Adipocyte (in vitro differentiated cells): Measurements from ENCODE around the gene NOSTRIN.
A peak's percentile ranks its signal among the peaks of the same experiment; 100 is the strongest.

ENCODE experiments used
- DNase-seq: peaks from one replicate; pipeline ENCODE4 v3.0.0-alpha.2; 2015; ENCODE audit warnings: low read depth
- H3K27me3 ChIP-seq: replicated peaks from 2 replicates; pipeline ENCODE4 v1.7.0; 2013; ENCODE audit warnings: mild to moderate bottlenecking, low read length, moderate library complexity; ENCODE audit not compliant: control insufficient read depth, insufficient read depth
- H3K36me3 ChIP-seq: 2 replicates; pipeline ENCODE4 v1.7.0; 2013; ENCODE audit warnings: low read length, mild to moderate bottlenecking, moderate library complexity; ENCODE audit not compliant: control insufficient read depth, insufficient read depth, severe bottlenecking
- H3K4me1 ChIP-seq: 2 replicates; pipeline ENCODE4 v1.7.0; 2013; ENCODE audit warnings: mild to moderate bottlenecking, low read length, moderate library complexity; ENCODE audit not compliant: control insufficient read depth, insufficient read depth
- H3K4me3 ChIP-seq: 2 replicates; pipeline ENCODE4 v1.7.0; 2013; ENCODE audit warnings: mild to moderate bottlenecking, low read length, moderate library complexity
- H3K9ac ChIP-seq: 2 replicates; pipeline ENCODE4 v1.7.0; 2013; ENCODE audit warnings: mild to moderate bottlenecking, low read length, moderate library complexity
- H3K9me3 ChIP-seq: 2 replicates; pipeline ENCODE4 v1.7.0; 2013; ENCODE audit warnings: mild to moderate bottlenecking, low read length, moderate library complexity; ENCODE audit not compliant: control insufficient read depth

The NOSTRIN gene

DNA sequence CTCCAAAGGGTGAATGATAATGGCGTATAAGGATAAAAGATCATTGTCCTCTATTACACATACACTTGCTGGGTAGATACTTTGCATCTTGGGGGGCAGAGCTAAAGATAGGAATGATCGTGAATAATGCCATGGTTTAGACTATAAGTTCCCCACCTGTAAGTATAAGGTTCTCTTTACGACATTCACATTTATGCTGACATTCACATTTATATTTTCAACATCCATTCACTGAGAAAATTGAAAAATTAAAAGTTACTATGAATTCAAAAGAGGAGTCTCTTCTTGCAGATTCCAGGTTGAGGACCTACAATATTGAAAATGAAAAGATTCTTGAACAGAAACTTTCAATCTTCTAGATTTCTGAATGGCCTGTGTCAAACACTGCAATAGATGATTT lies 89.9 kb downstream of the NOSTRIN start:
- Histone ChIP-seq H3K9ac (no peak overlapping the region), H3K9me3 (no peaks in the 10 kb centered on the region), H3K36me3 (no peaks in the 10 kb centered on the region), H3K4me1 (peaks cover 5% of the 10 kb centered on the region), H3K4me3 (no peak overlapping the region), H3K27me3 (no peaks in the 10 kb centered on the region)
- no peak for DNase-seq

DNA sequence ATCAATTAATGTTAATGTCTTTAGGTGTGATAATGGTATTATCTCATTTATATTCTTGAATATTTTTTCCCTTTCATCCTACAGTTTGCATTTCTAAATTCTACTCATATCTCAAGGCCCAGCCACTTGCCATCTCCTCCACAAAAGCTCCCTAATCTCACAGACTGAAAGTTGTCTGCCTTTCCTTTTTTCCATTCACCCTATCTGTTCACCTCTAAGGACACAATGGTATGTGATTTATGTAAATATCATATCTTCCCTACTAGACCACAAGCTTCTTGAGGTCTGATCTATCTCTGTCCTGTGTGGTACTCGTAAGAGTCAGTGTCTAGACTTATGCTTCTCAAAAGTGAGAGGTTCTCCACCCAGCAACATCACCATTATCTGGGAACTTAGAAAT lies 91.7 kb downstream of the NOSTRIN start:
- Histone ChIP-seq H3K9me3 (no peaks in the 10 kb centered on the region), H3K4me3 (no peak overlapping the region), H3K4me1 (peaks cover 5% of the 10 kb centered on the region), H3K27me3 (no peaks in the 10 kb centered on the region), H3K9ac (no peak overlapping the region), H3K36me3 (no peaks in the 10 kb centered on the region)
- no peak for DNase-seq

DNA sequence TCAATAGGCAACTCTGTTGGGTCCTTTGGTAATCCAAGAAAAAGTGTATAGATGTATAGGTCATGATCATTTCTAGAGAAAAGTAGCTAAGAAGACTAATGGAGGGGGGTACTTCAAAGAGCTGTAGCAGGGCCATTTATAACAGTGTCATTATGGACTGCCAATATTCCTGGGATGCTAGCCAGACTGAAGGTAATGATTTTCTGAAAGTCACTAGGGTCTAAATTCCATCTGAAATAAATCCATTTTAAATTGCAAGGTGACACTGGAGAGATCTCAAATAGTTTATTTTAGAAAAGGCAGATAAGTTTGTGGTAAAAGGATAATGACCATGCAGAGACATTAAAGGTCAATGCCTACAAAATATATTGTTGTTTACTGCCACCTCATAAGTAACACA lies 92.3 kb downstream of the NOSTRIN start:
- no peaks in the 10 kb centered on the region for H3K27me3 ChIP-seq
- H3K9me3 ChIP-seq, result no peaks in the 10 kb centered on the region
- H3K4me1 ChIP-seq, result peaks cover 3% of the 10 kb centered on the region
- H3K36me3 ChIP-seq, result no peaks in the 10 kb centered on the region
- no peak overlapping the region for H3K4me3 ChIP-seq
- DNase-seq, result no peak
- no peak overlapping the region for H3K9ac ChIP-seq

DNA sequence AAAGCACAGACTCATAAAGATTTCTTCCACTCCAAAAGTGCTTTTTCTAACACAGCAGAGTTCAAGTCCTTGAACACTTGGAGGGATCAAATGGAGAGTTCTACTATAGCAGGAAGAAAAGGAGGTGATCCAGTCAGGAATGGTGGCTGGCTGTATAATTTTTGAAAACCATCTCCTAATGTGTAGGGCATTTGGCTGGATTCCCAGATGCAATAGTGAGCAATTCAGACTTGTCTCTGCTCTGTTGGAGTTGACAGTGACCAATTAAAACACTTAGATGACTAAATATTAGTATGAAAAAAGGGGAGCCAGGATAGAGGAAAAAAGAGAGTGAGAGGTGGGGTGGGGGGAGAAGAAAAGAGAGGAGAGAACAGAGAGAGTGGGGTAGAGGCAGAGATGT lies 93.3 kb downstream of the NOSTRIN start:
- H3K36me3 ChIP-seq, result no peaks in the 10 kb centered on the region
- no peaks in the 10 kb centered on the region for H3K4me1 ChIP-seq
- no peak overlapping the region for H3K4me3 ChIP-seq
- no peak for DNase-seq
- no peaks in the 10 kb centered on the region for H3K9me3 ChIP-seq
- H3K9ac ChIP-seq, result no peak overlapping the region
- H3K27me3 ChIP-seq, result peaks cover 5% of the 10 kb centered on the region

DNA sequence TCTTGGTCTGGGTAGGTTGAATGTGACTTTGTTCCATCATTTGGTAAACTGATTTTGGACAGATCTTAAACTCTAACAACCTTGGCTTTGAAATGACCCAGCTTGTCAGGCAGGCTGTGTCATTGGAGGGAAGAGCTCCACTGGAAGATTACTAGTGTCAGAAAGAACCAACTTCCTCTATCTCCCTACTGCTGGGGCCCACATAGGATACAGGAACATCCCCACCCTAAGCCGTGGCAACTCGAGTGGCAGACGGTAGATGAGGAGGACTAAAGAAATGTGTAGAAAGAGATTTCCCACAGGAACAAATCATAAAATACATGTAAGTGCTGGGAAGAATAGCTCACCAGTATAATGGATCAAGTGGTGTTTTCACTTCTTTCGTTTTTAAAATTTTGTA lies 94.3 kb downstream of the NOSTRIN start:
- H3K36me3 ChIP-seq, result no peaks in the 10 kb centered on the region
- no peak overlapping the region for H3K9ac ChIP-seq
- H3K4me3 ChIP-seq, result no peak overlapping the region
- no peak for DNase-seq
- peaks cover 5% of the 10 kb centered on the region for H3K27me3 ChIP-seq
- no peaks in the 10 kb centered on the region for H3K9me3 ChIP-seq
- H3K4me1 ChIP-seq, result no peaks in the 10 kb centered on the region

DNA sequence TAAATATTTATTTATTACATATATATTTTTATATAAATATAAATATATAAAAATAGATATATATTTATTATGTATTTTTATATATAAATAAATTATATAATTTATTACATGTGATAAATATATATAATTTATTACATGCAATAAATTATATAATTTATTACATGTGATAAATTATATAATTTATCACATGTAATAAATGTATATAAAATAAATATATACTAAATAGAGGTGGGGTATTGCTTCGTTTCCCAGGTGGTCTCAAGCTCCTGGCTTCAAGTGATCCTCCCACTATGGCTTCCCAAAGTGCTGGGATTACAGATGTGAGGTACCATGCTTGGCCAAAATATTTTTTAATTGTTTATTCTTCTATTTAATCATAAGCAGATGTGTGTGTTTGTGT lies 95.0 kb downstream of the NOSTRIN start:
- no peaks in the 10 kb centered on the region for H3K9me3 ChIP-seq
- H3K4me3 ChIP-seq, result no peak overlapping the region
- H3K36me3 ChIP-seq, result no peaks in the 10 kb centered on the region
- H3K9ac ChIP-seq, result no peak overlapping the region
- H3K4me1 ChIP-seq, result no peaks in the 10 kb centered on the region
- H3K27me3 ChIP-seq, result peaks cover 5% of the 10 kb centered on the region
- DNase-seq, result no peak

DNA sequence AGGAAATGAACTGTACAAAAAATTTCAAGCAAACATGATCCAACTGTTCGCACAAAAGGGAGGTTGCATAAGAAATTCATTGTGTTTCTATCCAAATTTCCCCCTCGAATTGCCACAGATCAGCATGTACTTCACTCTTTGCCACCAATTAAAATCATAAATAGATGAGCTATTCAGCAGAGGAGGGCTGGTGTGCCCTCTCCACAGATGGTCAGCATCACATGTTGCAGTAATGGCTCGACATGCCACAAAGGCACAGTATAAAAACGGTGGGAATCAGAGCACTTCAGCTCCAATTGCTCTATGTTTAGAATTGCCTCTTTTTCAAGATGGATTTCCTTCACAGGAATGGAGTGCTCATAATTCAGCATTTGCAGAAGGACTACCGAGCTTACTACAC lies 98.6 kb downstream of the NOSTRIN start, which contains the start of gene G6PC2:
G6PC2 (plus strand) TSS at position 289 of the 400 bp plus-strand sequence; CDS start at position 330, 41 bp downstream.
- Histone ChIP-seq H3K36me3 (no peaks in the 10 kb centered on the region), H3K4me3 (no peak within 1 kb of the TSS), H3K4me1 (no peaks in the 10 kb centered on the region), H3K27me3 (peaks cover 11% of the 10 kb centered on the region), H3K9ac (no peak within 1 kb of the TSS), H3K9me3 (no peaks in the 10 kb centered on the region)
- DNase-seq, result no peak

DNA sequence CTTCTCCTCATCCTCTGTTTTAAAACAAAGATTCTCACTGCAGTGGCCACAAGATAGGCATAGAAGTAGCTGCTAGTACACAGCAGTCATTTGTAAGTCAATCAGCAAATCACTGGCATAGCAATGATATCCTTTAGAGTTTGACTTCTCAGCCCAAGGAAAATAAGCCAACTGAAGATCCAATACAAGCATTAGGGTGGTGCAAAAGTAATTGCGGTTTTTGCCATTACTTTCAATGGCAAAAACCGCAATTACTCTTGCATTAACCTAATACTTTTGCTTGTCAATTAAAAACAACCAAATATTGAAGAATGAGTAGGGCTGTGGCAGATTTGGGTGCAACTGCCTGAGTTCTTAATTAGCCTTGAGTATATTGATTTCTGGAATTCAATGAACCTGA lies 101.5 kb downstream of the NOSTRIN start:
- no peak for DNase-seq
- no peak overlapping the region for H3K4me3 ChIP-seq
- H3K36me3 ChIP-seq, result no peaks in the 10 kb centered on the region
- H3K27me3 ChIP-seq, result peaks cover 27% of the 10 kb centered on the region
- H3K9ac ChIP-seq, result no peak overlapping the region
- no peaks in the 10 kb centered on the region for H3K4me1 ChIP-seq
- H3K9me3 ChIP-seq, result no peaks in the 10 kb centered on the region

DNA sequence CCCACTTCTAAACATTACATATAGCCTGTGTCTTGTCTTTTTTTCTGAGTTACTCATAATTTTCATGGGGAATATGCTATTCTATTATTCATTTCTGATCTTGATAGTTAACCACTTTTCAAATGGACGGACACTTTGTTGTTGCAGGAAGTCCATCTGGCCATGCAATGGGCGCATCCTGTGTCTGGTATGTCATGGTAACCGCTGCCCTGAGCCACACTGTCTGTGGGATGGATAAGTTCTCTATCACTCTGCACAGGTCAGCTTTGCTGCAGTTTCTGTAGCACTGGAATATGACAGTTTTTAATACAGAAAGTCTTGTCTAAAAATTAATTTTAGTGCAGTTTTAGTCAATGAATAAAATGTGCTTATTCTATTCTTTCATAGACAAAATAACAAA lies 101.9 kb downstream of the NOSTRIN start:
- Histone ChIP-seq H3K4me3 (no peak overlapping the region), H3K27me3 (peaks cover 27% of the 10 kb centered on the region), H3K4me1 (no peaks in the 10 kb centered on the region), H3K9ac (no peak overlapping the region), H3K36me3 (no peaks in the 10 kb centered on the region), H3K9me3 (no peaks in the 10 kb centered on the region)
- DNase-seq, result no peak

DNA sequence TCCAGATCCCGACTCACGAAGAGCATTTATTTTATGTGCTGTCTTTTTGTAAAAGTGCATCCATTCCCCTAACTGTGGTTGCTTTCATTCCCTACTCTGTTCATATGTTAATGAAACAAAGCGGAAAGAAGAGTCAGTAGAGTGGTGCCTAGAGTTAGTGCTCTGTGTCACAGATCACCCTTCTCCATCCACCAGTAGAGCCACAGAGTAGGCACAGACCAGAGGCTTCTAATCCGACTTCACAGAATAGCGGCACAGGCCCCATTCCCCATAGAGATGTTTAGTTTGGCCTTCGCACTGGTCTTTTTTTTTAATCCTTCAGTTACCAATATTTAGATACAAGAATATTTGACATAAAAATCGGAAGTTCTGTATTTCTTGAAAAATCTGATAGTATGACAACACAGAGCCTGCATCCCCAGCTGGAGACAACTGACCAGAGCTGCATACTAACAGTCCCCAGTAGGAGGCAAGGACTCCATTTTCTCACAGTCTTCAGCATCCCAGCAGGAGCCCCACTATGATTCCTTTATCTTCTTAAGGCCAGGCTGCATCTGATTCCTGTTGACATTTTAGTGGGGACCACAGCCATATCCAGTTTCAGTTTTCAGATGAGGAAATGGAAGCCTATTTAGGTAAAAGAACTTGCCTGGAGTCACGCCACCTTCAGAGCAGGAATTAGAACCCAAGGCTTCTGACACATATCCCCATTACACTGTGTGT lies 105.7 kb downstream of the NOSTRIN start:
- Histone ChIP-seq H3K36me3 (no peaks in the 10 kb centered on the region), H3K9me3 (no peaks in the 10 kb centered on the region), H3K27me3 (peaks cover 47% of the 10 kb centered on the region), H3K4me1 (no peaks in the 10 kb centered on the region), H3K9ac (no peak overlapping the region), H3K4me3 (no peak overlapping the region)
- DNase-seq, result no peak

DNA sequence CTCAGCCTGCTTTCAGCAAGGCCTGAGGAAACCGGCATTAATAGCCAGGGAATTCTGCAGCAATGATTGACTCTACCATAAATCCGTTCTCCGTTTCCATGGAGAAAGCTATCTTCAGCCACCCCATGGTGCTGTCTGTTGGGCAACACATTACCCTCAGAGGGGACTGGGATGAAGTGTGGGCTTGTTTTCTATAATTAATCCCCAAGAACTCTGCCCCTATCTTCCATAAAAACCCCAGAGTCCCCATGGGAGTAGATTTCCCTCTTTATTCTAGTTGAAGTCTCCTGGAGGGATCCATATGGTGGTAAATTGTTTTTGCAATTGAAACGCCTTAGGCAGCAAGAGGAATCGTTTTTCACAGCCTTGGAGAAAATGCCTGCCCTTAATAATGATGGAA lies 107.9 kb downstream of the NOSTRIN start:
- no peak for DNase-seq

DNA sequence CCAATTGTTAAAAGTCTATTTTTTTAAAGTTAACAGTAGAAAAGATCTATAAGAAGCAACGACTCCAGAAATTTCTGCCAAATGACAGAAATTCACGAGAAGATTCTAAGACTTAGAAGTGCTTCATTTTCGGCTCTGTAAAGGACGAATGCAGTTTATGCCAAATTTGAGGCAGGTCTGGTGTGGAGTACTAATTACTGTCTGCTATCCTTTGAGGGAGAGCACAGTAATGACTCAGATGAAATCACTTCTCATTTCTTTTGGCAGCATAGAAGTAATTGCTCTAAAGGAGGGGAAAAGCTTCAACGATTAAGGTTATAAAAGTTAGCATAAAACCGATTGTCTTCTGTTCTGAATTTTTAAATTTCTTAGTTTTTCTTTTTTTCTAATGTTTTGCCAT lies 110.0 kb downstream of the NOSTRIN start:
- Histone ChIP-seq H3K36me3 (no peaks in the 10 kb centered on the region), H3K27me3 (peaks cover 39% of the 10 kb centered on the region), H3K9me3 (peaks cover 11% of the 10 kb centered on the region), H3K4me1 (no peaks in the 10 kb centered on the region), H3K9ac (no peak overlapping the region), H3K4me3 (peak overlapping the region; percentile 71)
- no peak for DNase-seq

More for the DNA sequence above, 107.9 kb downstream of the NOSTRIN start:
- Histone ChIP-seq H3K36me3 (no peaks in the 10 kb centered on the region), H3K9me3 (no peaks in the 10 kb centered on the region), H3K9ac (no peak overlapping the region), H3K27me3 (peaks cover 40% of the 10 kb centered on the region), H3K4me1 (no peaks in the 10 kb centered on the region), H3K4me3 (no peak overlapping the region)
